K562 (cell line): ENCODE results near the gene NALCN. TPM values are rescaled to one million over a fixed set of nuclear protein-coding genes. Genes with fewer than 3 reads are reported as not detected.

ENCODE experiments used
- EGR1 ChIP-seq: fragments of 450-650 bp; conservative IDR thresholded peaks from 2 replicates; pipeline ENCODE4 v1.6.1; 2017; ENCODE audit warnings: mild to moderate bottlenecking
- SRSF1 ChIP-seq: fragments of 200-400 bp; formaldehyde crosslinking; IDR thresholded peaks from 2 replicates; pipeline ENCODE4 v1.6.1; 2017; ENCODE audit warnings: mild to moderate bottlenecking, low read depth, low read length, moderate library complexity
- ZNF318 ChIP-seq, 2 experiments: fragments of 450-650 bp; IDR thresholded peaks; 2 replicates each; pipeline ENCODE4 v1.6.1; 2016; ENCODE audit warnings: mild to moderate bottlenecking in 2 of 2, borderline replicate concordance in 1 of 2, low read depth in 1 of 2, moderate library complexity in 1 of 2
- polyA plus RNA-seq, 8 experiments: library from polyadenylated mRNA; depleted of rRNA in 4 of 8; stranded (reverse) in 5 of 8; unstranded in 3 of 8; fragments of >200 nt; fragmentation: Nextera tagmentation in 2 of 8; fragmentation: Illumina TruSeq in 1 of 8; extraction: Ambion mirVana in 2 of 8; extraction: Trizol in 1 of 8; gene quantifications; 2 replicates each; pipeline versions ENCODE4 v1.2.1 to v1.2.3, GENCODE V29; 2011 to 2014; ENCODE audit warnings: inconsistent platforms in 1 of 8, missing spikeins in 1 of 8
- total RNA-seq, 7 experiments: library from RNA; depleted of rRNA in 6 of 7; stranded (reverse); fragments of >200 nt in 6 of 7; fragmentation: Illumina TruSeq in 2 of 7; extraction: Trizol in 2 of 7; gene quantifications; 2 replicates each; pipeline versions ENCODE4 v1.2.1 to v1.2.3, GENCODE V29; 2011 to 2021; ENCODE audit warnings: low replicate concordance in 1 of 7

Gene NALCN
- total and polyA plus RNA-seq, 9 of the 15 experiments (the other 6 are each of a cell fraction or from before 2014, with no cell fraction given), result not detected

DNA sequence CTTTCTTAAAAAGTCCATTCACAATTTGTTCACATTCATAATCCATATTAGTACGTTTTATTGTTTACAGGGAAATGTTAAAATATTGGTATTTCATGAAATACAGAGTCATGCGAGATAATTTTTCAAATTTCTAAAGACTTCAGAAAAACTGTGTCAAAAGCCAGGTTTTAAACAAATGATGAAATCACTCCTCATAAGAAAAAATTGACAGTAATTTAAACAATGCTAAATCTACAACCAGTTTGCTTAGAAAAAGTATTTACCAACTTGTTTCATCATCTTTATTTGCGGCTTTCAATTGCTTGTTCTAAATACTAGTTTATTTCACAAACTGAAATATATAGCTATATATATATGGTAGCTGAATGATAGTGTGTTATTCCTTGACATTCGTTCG is 1.2 kb upstream of the NALCN start (continued):
- TF ChIP-seq ZNF318 (IDR thresholded peaks at IDR 0.05; ENCODE audit: borderline replicate concordance in 1 of 2, low read depth in 1 of 2), result no peak
- TF ChIP-seq SRSF1, result no peak
- TF ChIP-seq EGR1, result no peak
